Skeletal muscle cell (primary cell): ENCODE data around the gene ALS2.
A peak's percentile ranks its signal among the peaks of the same experiment; 100 is the strongest.

Experiments
- DNase-seq: peaks from one replicate; pipeline ENCODE4 v3.0.0-alpha.2; 2010; ENCODE audit warnings: low read depth
- H3K4me3 ChIP-seq: 2 replicates; pipeline ENCODE4 v1.5.1; 2011; ENCODE audit warnings: low read depth, mild to moderate bottlenecking, control low read depth, low read length, moderate library complexity

ALS2 gene

DNA sequence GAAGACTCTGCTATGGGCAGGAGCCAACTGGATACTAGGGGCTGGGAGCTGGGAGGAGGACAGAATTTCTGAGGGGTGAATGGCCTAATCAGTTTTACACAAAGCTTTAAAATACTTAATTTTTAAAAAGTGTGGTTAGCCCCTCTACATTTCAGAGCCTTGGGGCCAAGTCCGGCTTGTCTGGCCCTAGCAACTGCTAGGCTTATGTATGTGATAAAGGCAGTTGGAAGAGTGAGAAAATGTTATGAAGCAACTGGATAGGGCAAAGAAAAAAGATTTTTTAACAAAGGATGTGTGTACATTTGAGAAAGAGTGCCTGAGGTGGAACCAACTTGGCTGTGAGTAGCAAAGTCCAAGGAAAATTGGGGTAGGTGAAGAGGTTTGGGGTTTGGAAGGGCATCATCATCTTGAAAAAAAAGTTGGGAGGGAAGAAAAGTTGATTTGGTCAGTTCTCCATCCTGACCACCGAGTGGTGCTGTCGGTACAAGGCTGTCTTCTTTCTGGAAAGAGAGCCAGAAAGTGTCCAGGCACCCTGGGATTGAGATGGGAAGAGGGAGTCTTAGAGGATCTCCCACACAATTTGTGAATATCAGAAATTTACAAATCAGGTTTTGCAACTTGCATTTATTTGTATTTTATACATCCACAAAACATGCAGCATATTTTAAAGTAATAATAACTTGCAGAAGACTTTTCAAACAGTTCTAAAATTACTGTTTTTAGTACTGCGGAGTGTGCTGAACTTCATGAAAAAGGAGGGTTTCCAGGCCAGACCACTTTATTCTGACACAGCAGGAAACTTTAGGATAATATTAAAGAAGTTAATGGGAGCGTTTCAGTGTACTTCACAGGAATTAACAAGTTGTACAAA lies 15.1 kb upstream of the ALS2 start:
- no peak overlapping the region for H3K4me3 ChIP-seq
- DNase-seq, result no peak

DNA sequence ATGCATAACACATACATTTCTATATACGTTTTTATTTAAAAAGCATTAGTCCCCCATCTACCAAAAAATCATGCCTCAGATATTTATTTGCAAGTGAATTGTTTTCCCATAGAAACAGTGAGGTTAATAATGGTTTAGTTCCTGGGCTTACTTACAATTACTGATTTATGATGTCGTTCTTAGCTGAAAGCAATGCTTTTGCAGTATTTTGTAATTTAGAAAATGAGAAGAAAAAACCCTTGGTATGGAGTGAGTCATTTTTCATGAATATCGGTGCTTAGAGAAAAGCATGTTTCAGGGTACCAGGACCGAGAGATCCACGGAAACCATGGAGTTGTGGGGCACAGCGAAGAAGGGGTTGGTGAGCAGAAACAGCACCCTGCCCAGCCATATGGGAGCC lies 13.6 kb upstream of the ALS2 start:
- no peak for DNase-seq
- no peak overlapping the region for H3K4me3 ChIP-seq

DNA sequence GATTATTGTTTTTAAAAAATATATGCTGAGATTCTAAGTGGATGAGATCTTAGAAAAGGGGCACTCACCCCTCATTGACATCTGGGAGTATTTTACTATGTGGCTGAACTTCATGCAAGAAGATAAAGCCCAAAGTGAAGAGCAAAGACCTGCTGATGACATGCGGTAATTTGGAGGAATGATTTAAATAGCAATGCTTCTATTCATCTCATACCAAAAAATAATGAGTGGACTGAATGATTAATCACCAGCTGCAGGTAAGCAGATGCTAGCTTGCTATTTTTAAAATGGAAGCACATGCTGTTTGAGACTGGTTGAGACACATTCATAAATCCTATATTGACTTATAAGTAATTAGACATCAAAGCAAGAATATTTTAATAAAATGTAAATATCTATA lies 12.9 kb upstream of the ALS2 start:
- DNase-seq, result no peak
- no peak overlapping the region for H3K4me3 ChIP-seq

DNA sequence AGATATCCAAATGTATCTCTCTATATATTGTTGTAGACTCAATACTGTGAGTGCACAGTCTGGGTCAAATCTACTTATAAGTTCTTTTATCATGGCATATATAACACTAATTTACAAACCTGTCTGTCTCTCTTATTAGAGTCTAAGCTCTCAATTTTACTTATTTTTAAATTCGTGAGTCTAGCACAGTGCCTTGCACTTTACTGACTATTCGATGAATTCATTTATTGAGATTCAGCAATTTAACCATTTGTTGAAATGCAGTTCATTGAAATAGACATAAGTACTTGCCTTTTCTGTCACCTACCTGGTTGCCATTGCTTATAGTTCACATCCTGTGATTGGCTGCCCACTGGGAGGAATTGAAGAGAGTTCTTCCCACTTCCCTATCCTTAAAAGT lies 10.3 kb upstream of the ALS2 start:
- no peak overlapping the region for H3K4me3 ChIP-seq

DNA sequence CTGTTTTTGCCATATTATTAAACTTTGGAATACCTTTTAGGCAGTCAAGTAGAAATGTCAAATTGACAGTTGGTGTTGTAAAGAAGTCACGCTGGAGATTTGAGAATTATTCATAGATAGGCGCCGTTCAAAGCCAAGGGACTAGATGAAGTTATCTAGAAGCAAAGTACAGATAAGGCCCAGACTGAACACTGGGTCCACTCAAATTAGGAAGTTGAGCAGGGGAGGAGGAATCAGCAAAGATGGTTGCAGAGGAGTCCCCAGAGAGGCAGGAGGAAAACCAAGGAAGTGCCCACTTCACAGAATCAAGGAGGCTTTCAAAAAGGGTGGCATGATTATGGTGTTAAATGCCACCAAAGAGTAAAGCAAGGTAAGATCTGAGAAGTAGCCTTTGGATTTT lies 9.6 kb upstream of the ALS2 start:
- H3K4me3 ChIP-seq, result no peak overlapping the region
- DNase-seq, result no peak

More for the DNA sequence above, 10.3 kb upstream of the ALS2 start:
- no peak for DNase-seq

DNA sequence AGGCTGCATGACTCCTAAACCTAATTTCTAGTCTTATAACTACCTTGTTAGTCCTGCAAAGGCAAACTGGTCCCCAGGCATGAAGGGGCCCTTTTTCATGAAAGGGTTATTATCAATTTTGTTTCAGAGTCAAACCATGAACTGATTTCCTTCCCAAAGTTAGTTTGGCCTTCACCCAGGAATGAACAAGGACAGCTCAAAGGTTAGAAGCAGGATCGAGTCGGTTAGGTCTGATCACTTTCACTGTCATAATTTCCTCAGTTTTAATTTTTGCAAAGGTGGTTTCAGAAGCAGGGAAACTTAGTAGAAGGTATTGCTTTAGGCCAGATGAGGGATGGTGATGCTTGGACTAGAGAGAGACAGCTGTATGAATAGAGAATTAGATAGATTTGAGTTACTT lies 8.7 kb upstream of the ALS2 start:
- no peak for DNase-seq
- no peak overlapping the region for H3K4me3 ChIP-seq

DNA sequence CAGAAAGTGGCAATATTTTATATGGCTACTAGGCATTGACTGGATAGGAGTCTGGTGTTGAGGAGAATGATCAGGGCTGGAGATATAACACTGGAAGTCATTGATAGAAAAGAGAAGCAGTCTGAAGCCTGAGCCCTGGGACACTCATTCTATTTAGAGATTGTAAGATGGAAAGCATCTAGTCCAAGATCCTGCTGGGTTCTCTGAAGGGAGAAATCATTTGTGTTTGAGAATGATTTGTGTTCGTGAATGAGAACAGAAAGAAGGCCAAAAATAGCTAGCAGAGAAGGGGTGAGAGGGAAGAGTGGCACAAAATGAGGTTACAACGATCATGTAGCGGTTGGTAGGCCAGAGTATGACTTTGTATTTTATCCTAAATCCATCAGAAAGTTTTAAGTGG lies 7.6 kb upstream of the ALS2 start:
- DNase-seq, result no peak
- no peak overlapping the region for H3K4me3 ChIP-seq

DNA sequence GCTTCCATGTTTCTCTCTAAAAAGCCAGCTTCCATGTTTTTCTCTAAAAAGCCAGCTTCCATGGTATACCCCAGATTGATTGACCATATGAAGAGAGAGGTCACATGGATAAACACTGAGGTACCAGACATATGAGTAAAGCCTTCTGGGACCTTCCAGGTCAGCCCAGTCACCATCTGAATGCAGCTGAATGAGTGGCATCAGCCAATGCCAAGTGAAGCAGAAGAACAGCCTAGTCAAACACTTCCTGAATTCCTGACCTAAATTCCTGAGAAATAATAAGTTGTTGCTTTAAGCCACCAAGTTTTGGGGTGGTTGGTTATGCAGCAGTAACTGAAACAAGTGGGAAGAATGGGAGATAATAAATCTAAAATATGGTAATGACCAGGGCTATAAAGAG lies 5.7 kb upstream of the ALS2 start:
- no peak overlapping the region for H3K4me3 ChIP-seq
- no peak for DNase-seq

DNA sequence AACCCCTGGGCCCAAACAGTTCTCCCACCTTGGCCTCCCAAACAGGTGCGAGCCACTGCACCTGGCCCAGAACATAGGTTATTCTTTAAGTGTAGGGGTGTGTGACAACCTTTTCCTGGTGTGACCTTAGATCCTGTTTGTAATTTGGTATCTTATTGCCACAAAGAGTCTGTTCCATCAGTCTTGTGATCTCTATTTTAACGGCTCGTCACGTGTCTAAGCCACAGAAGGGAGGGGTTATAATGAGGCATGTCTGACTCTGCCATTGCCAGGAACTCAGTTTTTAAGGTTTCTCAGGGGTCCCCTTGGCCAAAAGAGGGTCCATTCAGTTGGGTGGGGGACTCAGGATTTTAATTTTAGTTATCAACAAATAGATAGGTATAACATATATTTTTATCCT lies 4.4 kb upstream of the ALS2 start:
- DNase-seq, result no peak
- no peak overlapping the region for H3K4me3 ChIP-seq

DNA sequence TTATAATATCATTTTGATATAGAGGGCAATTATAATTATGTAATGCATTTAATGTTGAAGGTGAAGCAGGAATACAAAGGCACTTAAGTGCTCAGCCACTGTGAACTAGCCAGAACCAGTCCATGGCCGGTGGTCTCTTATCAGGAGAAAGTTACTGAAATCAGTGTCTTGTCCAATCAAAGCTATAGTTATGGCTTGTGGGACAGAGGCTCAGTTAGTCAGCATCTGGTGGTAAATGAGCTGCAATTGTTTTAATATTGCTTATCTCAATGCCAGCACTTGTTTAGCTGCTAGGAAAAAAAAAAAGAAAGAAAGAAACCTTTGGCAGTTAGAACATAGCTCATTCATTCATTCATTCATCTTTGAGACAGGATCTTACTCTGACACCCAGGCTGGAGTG lies 3.8 kb upstream of the ALS2 start:
- DNase-seq, result no peak
- H3K4me3 ChIP-seq, result no peak overlapping the region

DNA sequence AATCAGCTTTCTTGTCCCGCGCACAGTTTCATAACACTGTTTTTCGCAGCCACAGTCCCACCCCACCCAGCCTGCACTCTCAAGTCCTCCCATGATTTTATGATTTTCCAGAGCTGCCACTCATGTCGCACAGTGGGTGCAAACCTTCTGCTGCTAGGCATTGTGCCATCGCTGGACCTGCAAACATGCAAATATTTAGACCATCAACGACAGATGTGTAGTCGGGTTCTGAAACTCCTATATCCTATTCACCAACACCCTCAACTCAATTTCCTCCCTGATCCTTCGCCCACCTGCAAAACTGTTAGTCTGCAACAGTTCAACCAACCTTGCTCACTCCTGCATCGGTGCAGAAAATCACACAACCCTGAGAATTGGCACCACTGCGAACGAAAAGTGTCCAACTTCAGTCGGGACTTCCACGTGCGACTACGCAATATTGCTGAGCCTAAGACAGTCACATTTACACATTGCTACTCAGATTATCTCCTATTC lies 871 bp upstream of the ALS2 start:
- no peak for DNase-seq
- H3K4me3 ChIP-seq, result peak overlapping the region; percentile 79

DNA sequence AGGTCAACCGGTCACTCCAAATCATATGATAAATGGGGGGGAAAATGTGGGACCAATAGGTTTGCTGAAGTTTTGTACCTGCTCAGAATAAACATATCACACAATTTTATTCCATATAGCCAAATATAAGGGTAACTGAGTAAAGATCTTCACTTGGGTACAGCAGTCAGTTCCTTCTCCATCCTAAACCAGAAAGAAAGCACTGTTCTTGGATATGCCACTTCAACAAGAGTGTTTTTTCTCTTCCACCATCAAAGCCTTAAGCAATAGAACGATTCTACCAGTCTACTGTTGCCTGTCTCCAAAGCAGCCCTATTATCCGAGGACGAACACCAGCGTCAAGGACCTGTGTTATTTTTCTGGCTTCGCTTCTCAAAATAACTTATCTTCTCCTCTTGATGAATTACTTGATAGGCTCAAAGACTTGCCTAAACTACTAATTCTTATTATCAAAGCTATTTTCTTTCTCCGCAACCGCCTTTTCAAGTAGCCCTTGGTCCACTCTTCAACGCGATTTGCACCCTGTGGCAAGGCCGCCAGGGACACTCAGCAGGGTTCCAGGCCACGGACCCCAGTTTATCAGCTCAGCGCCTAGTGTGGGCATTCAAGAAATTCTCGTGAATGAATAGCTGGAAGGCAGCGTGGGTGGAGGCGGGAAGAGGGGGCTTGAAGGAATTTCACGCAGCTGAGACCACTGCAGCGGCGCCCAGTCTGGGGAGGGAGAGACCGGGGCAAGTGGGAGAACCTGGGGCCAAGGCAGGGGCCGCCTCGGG lies 646 bp downstream of the ALS2 start:
- peak overlapping the region; percentile 79 for H3K4me3 ChIP-seq
- DNase-seq, result no peak

DNA sequence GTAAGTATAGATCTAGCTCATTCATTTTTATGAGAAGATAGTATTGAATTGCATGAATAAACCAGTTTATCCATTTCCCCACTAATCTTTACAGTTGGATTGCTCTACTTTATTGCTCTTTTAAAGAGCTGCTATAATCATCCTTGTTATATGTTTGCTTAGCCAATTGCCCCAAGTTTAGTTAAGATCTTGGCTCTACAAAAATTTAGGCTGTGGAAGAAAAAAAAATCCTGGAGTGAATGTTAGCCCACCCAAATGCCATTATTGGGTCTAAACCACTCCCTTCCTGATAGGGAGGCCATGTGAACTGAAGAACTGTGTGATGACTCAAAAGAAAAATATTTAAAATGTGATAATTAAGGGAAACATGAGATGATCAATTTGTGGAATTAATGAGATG lies 2.9 kb downstream of the ALS2 start:
- no peak for DNase-seq
- H3K4me3 ChIP-seq, result no peak overlapping the region

DNA sequence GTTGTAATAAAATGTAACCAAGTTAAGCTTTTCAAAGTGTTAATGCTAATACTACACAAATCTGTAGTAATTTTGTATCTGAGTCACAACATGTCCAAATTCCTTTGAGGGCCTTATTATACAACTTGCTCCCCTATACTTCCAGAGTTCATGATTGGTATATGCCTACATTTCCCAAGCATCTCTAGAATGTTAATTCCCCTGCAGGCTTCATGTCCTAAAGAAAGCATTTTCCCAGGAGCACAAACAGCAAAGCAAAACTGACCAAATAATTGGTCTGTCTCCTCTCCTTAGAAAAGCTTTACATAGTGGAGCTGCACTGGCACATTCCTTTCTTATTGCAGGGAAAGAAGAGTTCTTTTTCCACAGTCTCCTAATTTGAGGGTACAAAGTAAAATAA lies 3.7 kb downstream of the ALS2 start:
- H3K4me3 ChIP-seq, result no peak overlapping the region
- no peak for DNase-seq

DNA sequence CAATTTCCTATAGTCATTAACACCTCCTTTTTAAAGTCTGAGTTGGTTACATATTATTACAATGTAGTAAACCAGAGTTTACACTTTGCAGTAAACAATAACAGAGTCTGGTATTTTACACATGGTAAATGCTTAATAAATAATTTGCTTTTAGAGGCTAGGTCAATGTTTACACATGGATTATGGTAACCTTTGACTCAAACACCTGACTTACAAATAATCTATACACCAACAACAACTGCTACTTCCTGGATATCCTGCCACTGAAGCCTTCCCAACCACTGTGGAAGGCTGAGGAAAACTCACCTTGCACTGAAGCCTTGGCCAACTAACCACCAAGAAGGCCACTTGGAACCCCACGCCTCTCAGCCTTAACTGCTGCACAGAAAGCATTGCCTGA lies 5.4 kb downstream of the ALS2 start:
- DNase-seq, result no peak

DNA sequence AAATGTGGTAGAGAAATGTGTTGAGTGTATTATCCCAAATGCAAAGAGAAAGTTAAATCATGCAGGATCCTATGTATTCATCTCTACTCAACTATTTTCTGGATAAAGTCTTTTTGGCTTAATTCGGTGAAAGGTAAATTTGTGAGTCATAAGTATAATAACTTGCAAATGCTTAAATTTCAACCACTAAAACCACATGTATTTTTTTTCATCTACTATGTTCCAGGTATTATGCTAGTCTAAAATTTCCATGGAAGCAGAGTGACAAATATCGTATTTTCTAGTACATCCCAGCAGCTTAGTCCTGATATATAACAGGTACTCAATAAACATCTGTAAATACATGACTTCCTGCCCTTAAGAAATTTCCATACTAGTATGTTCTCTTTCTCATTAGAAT lies 6.2 kb downstream of the ALS2 start:
- DNase-seq, result no peak
- H3K4me3 ChIP-seq, result no peak overlapping the region

More for the DNA sequence above, 5.4 kb downstream of the ALS2 start:
- H3K4me3 ChIP-seq, result no peak overlapping the region

DNA sequence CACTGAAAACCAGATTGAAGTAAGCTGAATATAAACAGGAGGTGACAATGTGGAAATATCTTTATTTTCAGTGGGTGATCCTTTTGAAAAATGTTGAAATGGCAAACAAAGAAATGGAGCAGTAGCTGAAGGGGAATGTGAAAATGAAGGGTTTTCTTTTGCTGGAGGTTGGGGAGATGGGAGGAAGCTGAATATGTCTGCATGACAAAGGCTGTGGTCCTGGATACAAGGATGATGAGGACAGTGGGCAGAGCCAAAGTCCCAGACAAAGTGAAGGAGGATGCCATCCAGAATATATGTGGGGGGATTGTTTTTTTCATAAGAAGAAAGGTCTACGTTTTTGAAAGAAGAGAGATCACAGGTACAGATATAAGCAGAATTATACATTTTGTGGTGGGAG lies 6.7 kb downstream of the ALS2 start:
- H3K4me3 ChIP-seq, result no peak overlapping the region
- DNase-seq, result no peak

DNA sequence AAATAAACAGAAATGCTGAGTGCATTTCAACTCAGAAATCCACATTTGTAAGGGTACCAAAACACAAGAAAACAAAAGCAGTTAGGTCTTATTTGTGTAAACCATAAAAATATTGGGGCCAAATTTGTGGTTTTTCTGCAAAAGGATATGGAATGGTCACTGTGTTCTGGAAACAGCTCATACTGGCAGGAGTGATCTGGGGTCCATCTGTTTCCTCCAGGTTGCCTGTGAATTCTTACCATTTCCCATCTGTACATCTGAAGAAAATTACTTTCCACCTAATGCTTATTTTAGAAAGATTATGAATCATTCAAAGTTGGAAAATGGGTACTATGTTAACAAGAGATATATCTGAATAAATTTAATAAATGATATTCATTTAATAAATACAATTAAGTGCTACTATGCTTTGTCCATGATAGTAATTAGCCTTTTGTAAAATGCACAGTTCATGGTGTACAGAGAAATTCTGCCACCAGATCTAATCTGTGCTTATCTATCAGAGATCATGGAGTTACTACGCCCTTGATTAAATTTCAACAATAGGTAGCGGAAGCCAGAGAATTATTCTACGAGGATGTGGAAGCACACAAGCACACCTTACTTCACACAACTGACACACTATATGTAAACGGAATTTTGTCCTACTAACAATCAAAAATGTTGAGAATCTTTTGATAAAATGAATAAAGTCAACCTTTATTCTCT lies 10.9 kb downstream of the ALS2 start:
- no peak overlapping the region for H3K4me3 ChIP-seq
- no peak for DNase-seq

DNA sequence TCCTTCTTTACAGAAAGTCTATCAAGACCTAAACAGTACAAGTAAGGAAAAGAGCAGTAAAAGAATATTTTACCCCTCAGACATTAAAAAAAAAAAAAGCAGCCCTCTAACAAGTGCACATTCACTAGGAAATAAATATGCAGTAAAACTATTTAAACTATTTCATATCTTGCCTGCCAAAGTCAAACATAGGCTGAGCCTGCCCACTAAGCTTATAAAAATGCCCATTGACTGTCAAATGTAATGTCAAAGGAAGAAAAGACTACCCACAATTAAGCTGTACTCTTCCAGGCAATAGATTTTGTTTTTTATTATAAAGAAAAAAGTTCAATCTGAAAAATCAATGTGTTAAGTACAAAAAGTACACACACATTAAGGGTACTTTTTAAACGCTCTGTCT lies 11.8 kb downstream of the ALS2 start:
- DNase-seq, result no peak
- no peak overlapping the region for H3K4me3 ChIP-seq

DNA sequence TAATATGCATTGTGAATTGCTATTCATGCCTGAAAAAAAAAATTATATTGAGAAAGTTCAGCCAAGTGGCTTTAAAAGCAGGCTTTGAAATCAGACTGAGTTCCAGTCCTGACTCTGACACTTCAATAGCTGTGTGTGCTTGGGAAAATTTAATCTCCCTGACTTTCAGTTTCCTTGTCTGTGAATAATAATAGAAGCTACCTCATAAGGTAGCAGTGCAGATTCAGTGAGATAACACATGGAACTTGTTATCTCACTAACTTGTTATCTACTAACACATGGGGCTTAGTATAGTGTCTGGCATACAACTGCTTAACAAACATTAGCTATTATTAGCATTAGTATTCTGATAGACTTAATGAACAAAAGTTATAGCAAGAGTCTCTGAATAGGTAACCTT lies 14.9 kb downstream of the ALS2 start:
- DNase-seq, result no peak
- no peak overlapping the region for H3K4me3 ChIP-seq
